B cell (primary cell): ENCODE results near the gene MGAT5.

Experiments used
- EZH2 ChIP-seq: IDR thresholded peaks from 2 replicates; pipeline ENCODE4 v1.6.1; 2012; ENCODE audit warnings: borderline replicate concordance, low read depth, mild to moderate bottlenecking, moderate library complexity, low read length; ENCODE audit not compliant: insufficient read depth, poor library complexity, severe bottlenecking
- TF ChIP-seq, protein P1 (sequence below): fragments of 200-600 bp; IDR thresholded peaks from one replicate; pipeline ENCODE4 v1.8.0; 2022; ENCODE audit warnings: antibody characterized with exemption, mild to moderate bottlenecking

DNA sequence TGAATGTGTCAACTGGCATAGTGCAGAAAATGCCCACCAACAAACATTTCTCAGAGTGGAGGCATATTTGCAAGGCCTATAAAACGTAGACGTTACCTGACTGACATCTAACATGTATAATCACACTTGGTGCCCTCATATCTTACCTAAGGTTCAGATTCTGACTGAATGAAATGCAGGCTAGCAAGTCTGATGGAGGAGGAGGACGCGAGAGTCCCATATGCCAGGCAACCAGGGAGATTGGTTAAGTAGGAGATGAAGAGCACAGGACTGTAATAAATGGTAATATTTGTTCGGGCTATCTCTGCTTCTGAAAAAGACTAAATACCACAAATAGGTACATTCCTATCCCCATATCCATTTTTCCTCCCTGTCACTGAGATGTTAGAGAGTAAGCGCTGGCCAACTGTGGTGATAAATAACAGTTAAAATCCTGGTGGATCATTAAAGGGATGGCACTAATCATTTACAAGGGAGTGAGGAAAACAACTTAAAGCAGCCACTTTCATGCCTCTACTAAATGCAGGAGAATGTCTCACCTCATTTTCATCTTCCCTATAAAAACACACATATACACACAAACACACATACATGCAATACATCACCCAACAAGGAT is 247.7 kb downstream of the MGAT5 start:
- TF ChIP-seq, protein P1, sequence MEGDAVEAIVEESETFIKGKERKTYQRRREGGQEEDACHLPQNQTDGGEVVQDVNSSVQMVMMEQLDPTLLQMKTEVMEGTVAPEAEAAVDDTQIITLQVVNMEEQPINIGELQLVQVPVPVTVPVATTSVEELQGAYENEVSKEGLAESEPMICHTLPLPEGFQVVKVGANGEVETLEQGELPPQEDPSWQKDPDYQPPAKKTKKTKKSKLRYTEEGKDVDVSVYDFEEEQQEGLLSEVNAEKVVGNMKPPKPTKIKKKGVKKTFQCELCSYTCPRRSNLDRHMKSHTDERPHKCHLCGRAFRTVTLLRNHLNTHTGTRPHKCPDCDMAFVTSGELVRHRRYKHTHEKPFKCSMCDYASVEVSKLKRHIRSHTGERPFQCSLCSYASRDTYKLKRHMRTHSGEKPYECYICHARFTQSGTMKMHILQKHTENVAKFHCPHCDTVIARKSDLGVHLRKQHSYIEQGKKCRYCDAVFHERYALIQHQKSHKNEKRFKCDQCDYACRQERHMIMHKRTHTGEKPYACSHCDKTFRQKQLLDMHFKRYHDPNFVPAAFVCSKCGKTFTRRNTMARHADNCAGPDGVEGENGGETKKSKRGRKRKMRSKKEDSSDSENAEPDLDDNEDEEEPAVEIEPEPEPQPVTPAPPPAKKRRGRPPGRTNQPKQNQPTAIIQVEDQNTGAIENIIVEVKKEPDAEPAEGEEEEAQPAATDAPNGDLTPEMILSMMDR, result no peak
- no peak for TF ChIP-seq EZH2
